ENCODE data around the gene TAF1B. TPM values are rescaled to one million over a fixed set of nuclear protein-coding genes. Genes with fewer than 3 reads are reported as not detected.
"Not testable (repeated sequence)": the region's sequence is repeated elsewhere in the genome, so short reads cannot be mapped to it uniquely, and the experiment has no call there.

Gene TAF1B
- total RNA-seq, 1 experiment from 2014 or later = 35.2 TPM

- BruUV-seq (replicated peaks) = no TSS peak
- ATAC-seq (no peak), DNase-seq (ENCODE audit: low read depth, low spot score) (no peak)
- no peaks in the 10 kb centered on the region for H3K27me3 ChIP-seq (ENCODE audit: control insufficient read depth, insufficient read depth, low read length)
- peaks cover 22% of the 10 kb centered on the region for H3K36me3 ChIP-seq (ENCODE audit: control insufficient read depth, insufficient read depth, low read length)
- TF ChIP-seq TCF7L2 (IDR thresholded peaks at IDR 0.05; ENCODE audit: low read depth, low read length) (no peak), REST (IDR thresholded peaks at IDR 0.05; ENCODE audit: insufficient read depth in 1 of 2, low read depth in 2 of 2, low read length in 1 of 2) (no peak), CTCF (IDR thresholded peaks at IDR 0.05) (no peak), POLR2AphosphoS5 (IDR thresholded peaks at IDR 0.05; ENCODE audit: low read depth, low read length) (no peak), SIN3A (IDR thresholded peaks at IDR 0.05; ENCODE audit: borderline replicate concordance, insufficient read depth, low read depth, low read length) (no peak)
- intact Hi-C loops (cut with micrococcal nuclease; ENCODE audit: unreplicated experiment) (no loop called here), in situ Hi-C loops (cut with HindIII; ENCODE audit: low pct_unique_long_range_greater_than_20kb, low sequenced_read_pairs) (no loop called here)
- H3K4me1 ChIP-seq (ENCODE audit: control insufficient read depth, insufficient read depth, low read length) = no peaks in the 10 kb centered on the region
- H3K4me3 ChIP-seq (ENCODE audit: low read depth in 2 of 2, low read length in 2 of 2) = no peak overlapping the region
- no peak overlapping the region for H3K27ac ChIP-seq (ENCODE audit: low read length)
- ChIA-PET CTCF (no interaction called here), POLR2A (no interaction called here)
- H3K9me3 ChIP-seq (ENCODE audit: control insufficient read depth, insufficient read depth, low read depth, low read length) = peaks cover 30% of the 10 kb centered on the region; the same call in 1 of the 2 replicates
These were observed 14.8 kb downstream of the TAF1B start for GRCh38 chr2:9857814-9858729.

GRCh38 chr2:9858730-9859068 lies 15.4 kb downstream of the TAF1B start:
- ATAC-seq (no peak), DNase-seq (ENCODE audit: low read depth, low spot score) (no peak)
- no peak overlapping the region for H3K27ac ChIP-seq (ENCODE audit: low read length)
- peaks cover 22% of the 10 kb centered on the region for H3K36me3 ChIP-seq (ENCODE audit: control insufficient read depth, insufficient read depth, low read length)
- peaks cover 30% of the 10 kb centered on the region; the same call in 1 of the 2 replicates for H3K9me3 ChIP-seq (ENCODE audit: control insufficient read depth, insufficient read depth, low read depth, low read length)
- TF ChIP-seq TCF7L2 (IDR thresholded peaks at IDR 0.05; ENCODE audit: low read depth, low read length) = no peak
- no peak for TF ChIP-seq CTCF (IDR thresholded peaks at IDR 0.05)
- no peak for TF ChIP-seq POLR2AphosphoS5 (IDR thresholded peaks at IDR 0.05; ENCODE audit: low read depth, low read length)
- no peak for TF ChIP-seq REST (IDR thresholded peaks at IDR 0.05; ENCODE audit: insufficient read depth in 1 of 2, low read depth in 2 of 2, low read length in 1 of 2)
- TF ChIP-seq SIN3A (IDR thresholded peaks at IDR 0.05; ENCODE audit: borderline replicate concordance, insufficient read depth, low read depth, low read length) = no peak
- ChIA-PET CTCF (no interaction called here), POLR2A (no interaction called here)
- no peak overlapping the region for H3K4me3 ChIP-seq (ENCODE audit: low read depth in 2 of 2, low read length in 2 of 2)
- in situ Hi-C loops (cut with HindIII; ENCODE audit: low pct_unique_long_range_greater_than_20kb, low sequenced_read_pairs) (no loop called here), intact Hi-C loops (cut with micrococcal nuclease; ENCODE audit: unreplicated experiment) (no loop called here)
- no TSS peak for BruUV-seq (replicated peaks)
- H3K27me3 ChIP-seq (ENCODE audit: control insufficient read depth, insufficient read depth, low read length) = no peaks in the 10 kb centered on the region
- H3K4me1 ChIP-seq (ENCODE audit: control insufficient read depth, insufficient read depth, low read length) = no peaks in the 10 kb centered on the region

DNA sequence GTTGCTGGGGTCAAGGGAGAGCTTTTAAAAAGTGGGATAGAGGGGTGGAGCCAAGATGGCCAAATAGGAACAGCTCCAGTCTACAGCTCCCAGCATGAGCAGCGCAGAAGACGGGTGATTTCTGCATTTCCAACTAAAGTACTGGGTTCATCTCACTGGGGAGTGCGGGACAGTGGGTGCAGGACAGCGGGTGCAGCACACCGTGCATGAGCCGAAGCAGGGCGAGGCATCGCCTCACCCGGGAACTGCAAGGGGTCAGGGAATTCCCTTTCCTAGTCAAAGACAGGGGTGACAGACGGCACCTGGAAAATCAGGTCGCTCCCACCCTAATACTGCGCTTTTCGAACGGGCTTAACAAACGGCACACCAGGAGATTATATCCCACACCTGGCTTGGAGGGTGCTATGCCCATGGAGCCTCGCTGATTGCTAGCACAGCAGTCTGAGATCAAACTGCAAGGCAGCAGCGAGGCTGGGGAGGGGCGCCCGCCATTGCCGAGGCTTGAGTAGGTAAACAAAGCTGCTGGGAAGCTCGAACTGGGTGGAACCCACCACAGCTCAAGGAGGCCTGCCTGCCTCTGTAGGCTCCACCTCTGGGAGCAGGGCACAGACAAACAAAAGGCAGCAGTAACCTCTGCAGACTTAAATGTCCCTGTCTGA lies 17.8 kb downstream of the TAF1B start:
- H3K4me1 ChIP-seq (ENCODE audit: control insufficient read depth, insufficient read depth, low read length); DNase-seq (ENCODE audit: low read depth, low spot score); POLR2A ChIA-PET; CTCF ChIA-PET; in situ Hi-C loops (cut with HindIII; ENCODE audit: low pct_unique_long_range_greater_than_20kb, low sequenced_read_pairs); H3K4me3 ChIP-seq (ENCODE audit: low read depth in 2 of 2, low read length in 2 of 2); H3K27ac ChIP-seq (ENCODE audit: low read length); ATAC-seq; H3K27me3 ChIP-seq (ENCODE audit: control insufficient read depth, insufficient read depth, low read length); BruUV-seq (replicated peaks); intact Hi-C loops (cut with micrococcal nuclease; ENCODE audit: unreplicated experiment): not testable (repeated sequence)
- Histone ChIP-seq H3K36me3 (ENCODE audit: control insufficient read depth, insufficient read depth, low read length) (peaks cover 11% of the 10 kb centered on the region), H3K9me3 (ENCODE audit: control insufficient read depth, insufficient read depth, low read depth, low read length) (peaks cover 30% of the 10 kb centered on the region; the same call in 1 of the 2 replicates)
